GM13976 (cell line): ENCODE measurements around the gene CPN2.

Experiments
- DNase-seq: peaks from one replicate; pipeline ENCODE4 v3.0.0; 2012; ENCODE audit warnings: low spot score
- CTCF ChIP-seq: IDR thresholded peaks from 2 replicates; pipeline ENCODE4 v1.5.1; 2012; ENCODE audit warnings: borderline replicate concordance, mild to moderate bottlenecking; ENCODE audit not compliant: insufficient read depth; ENCODE audit errors: extremely low read depth, missing control alignments, control extremely low read depth
- in situ Hi-C: fragments of 300-500 bp; cut with MboI; formaldehyde crosslinking; loops from one replicate; pipeline ENCODE4 v1.12.0; 2022; ENCODE audit warnings: low sequenced_read_pairs, mixed read lengths, inconsistent platforms; ENCODE audit not compliant: unreplicated experiment

Gene CPN2

GRCh38 chr3:194344012-194344411 lies 7.1 kb downstream of the CPN2 start:
- in situ Hi-C loops: loop anchor here (25.0 kb wide), 1 partner anchor 243 kb away; no protein-coding TSS in a partner anchor
- peak; percentile 86 for DNase-seq
- peak; percentile 91 for TF ChIP-seq CTCF

- DNase-seq: no peak
- in situ Hi-C loops: loop anchor here (25.0 kb wide), 1 partner anchor 244 kb away; no protein-coding TSS in a partner anchor
- TF ChIP-seq CTCF: no peak
These were observed 7.6 kb downstream of the CPN2 start for GRCh38 chr3:194343561-194343893.

GRCh38 chr3:194342861-194343560 lies 8.1 kb downstream of the CPN2 start:
- DNase-seq: no peak
- no peak for TF ChIP-seq CTCF
- in situ Hi-C loops: loop anchor here (25.0 kb wide), 1 partner anchor 244 kb away; no protein-coding TSS in a partner anchor

GRCh38 chr3:194340757-194341400 lies 10.2 kb downstream of the CPN2 start:
- no peak for TF ChIP-seq CTCF
- in situ Hi-C loops: loop anchor here (25.0 kb wide), 1 partner anchor 246 kb away; no protein-coding TSS in a partner anchor
- no peak for DNase-seq

- no peak for TF ChIP-seq CTCF
- in situ Hi-C loops: loop anchor here (25.0 kb wide), 1 partner anchor 247 kb away; no protein-coding TSS in a partner anchor
- no peak for DNase-seq
These were observed 11.3 kb downstream of the CPN2 start for GRCh38 chr3:194339840-194340239.

- in situ Hi-C loops: loop anchor here (25.0 kb wide), 1 partner anchor 248 kb away; no protein-coding TSS in a partner anchor
- no peak for TF ChIP-seq CTCF
- no peak for DNase-seq
These were observed 11.8 kb downstream of the CPN2 start for GRCh38 chr3:194339356-194339755.
